Measurements from ENCODE around the gene SHPK. TPM values are rescaled to one million over a fixed set of nuclear protein-coding genes. Genes with fewer than 3 reads are reported as not detected.

SHPK gene
- total RNA-seq, 1 donor from 2014 or later = 19.7 TPM

DNA sequence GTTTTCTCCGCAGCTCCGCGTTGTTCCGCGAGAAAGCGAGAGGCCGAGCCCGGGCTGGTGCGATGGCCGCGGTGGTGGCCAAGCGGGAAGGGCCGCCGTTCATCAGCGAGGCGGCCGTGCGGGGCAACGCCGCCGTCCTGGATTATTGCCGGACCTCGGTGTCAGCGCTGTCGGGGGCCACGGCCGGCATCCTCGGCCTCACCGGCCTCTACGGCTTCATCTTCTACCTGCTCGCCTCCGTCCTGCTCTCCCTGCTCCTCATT is 33.0 kb upstream of the SHPK start:
- Mint-ChIP-seq H3K27ac (peak overlapping the region; percentile 92), H3K9me3 (no peaks in the 10 kb centered on the region), H3K36me3 (ENCODE audit: low read depth) (peaks cover 26% of the 10 kb centered on the region), H3K4me3 (ENCODE audit: low read depth) (peak overlapping the region; percentile 96), H3K4me1 (ENCODE audit: low read depth) (peaks cover 15% of the 10 kb centered on the region), H3K27me3 (ENCODE audit: low read depth) (no peaks in the 10 kb centered on the region)
- no peak for DNase-seq (ENCODE audit: low spot score)
- intact Hi-C loops (cut with micrococcal nuclease) = no loop called here

DNA sequence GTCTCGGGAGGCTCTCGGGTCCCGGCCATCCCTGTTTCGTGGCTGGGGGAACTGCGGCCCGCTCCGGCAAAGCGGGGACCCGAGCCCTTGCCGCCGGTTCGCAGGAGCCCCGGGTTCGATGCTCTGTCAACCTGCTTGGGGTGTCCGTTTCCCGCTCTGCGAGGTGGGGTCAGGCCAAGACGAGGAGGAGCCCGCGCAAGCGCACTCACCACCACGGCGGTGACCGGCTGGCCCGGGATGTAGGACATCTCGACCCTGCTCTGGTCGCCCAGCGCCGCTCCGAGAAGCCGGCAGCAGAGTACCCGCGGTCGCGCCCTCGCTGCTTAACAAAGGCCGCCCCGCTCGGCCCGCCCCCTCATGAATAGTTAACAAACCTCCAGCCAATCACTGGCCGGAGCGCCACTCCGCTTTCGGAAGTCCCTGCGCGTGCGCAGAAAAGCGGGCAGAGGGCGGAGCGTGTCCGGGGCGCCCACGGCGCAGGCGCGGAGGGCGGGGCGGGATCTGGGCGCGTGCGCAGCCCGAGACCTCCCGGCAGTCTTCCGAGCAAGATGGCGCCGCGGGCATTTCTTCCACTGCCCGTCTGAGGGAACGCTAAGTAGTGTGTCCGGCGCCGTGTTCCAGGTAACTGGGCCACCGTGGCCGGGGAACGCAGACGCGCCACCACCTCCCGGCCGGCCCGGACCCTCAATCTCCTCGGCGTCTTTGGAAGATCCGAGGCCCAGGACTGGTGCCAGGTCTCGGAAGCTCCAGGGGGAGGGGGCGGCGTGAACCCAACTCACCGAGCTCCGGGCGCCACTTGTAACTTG is 32.4 kb upstream of the SHPK start, which contains the start of the genes EMC6 and TAX1BP3:
TSS of gene EMC6 (plus strand) at position 534 of the 806 bp plus-strand sequence. CDS start 335 bp downstream, outside the sequence.
TSS of gene TAX1BP3 (minus strand) at position 300 of the 806 bp plus-strand sequence. CDS start at position 248, 52 bp downstream.
- no peaks in the 10 kb centered on the region for H3K9me3 Mint-ChIP-seq
- H3K4me1 Mint-ChIP-seq (ENCODE audit: low read depth) = peaks cover 15% of the 10 kb centered on the region
- peak; percentile 99 for DNase-seq (ENCODE audit: low spot score)
- peak within 1 kb of the TSS; percentile 92 for H3K27ac Mint-ChIP-seq
- peak within 1 kb of the TSS; percentile 96 for H3K4me3 Mint-ChIP-seq (ENCODE audit: low read depth)
- peaks cover 26% of the 10 kb centered on the region for H3K36me3 Mint-ChIP-seq (ENCODE audit: low read depth)
- intact Hi-C loops (cut with micrococcal nuclease) = no loop called here
- no peaks in the 10 kb centered on the region for H3K27me3 Mint-ChIP-seq (ENCODE audit: low read depth)

DNA sequence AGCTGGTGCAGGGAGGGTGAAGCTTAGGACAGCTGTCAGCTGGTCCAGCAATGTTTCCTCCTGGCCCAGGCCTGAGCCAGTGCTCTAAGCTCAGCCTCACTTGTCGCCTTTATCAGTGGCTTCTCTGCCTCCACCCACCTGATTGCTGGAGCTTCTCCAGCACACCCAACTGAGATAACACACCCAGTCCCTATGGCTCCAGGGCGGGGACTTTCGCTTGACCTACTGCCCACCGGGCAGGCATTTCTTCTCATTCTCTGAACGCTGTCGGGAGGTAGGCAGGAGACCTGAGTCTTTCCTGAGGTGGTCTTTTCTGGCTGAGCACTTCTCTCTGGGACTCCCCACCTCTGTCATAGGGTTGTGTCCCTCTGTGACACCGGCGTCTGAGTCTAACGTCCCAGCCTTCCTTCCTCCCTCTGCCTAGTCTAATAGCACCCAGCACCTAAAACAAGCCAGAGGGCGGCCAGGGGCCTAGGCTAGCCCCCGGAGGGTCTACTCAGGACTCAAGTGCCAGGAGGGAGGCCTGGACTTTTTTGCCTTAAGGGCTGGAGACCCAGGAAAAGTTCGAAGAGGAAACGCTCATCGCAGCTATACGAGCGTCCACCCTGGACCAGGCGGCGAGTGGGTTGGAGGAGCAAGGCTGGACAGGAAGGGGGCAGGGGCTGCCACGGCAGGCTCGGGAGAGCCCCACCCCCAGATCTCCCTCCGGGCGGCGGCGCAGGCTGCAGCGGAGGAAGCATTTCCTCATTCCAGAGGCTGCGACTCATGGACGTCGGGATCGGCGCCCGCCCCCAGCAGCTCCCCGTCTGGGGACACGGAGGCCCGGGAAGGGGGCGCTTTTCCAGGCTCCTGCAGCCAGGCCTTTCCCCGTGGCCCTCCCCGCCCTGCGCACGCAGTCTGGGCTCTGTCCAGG is 31.6 kb upstream of the SHPK start:
- DNase-seq (ENCODE audit: low spot score) = peak; percentile 18
- H3K4me1 Mint-ChIP-seq (ENCODE audit: low read depth) = peaks cover 15% of the 10 kb centered on the region
- no peaks in the 10 kb centered on the region for H3K27me3 Mint-ChIP-seq (ENCODE audit: low read depth)
- H3K9me3 Mint-ChIP-seq = no peaks in the 10 kb centered on the region
- peak overlapping the region; percentile 96 for H3K4me3 Mint-ChIP-seq (ENCODE audit: low read depth)
- peaks cover 25% of the 10 kb centered on the region for H3K36me3 Mint-ChIP-seq (ENCODE audit: low read depth)
- intact Hi-C loops (cut with micrococcal nuclease) = no loop called here
- peak overlapping the region; percentile 67 for H3K27ac Mint-ChIP-seq

DNA sequence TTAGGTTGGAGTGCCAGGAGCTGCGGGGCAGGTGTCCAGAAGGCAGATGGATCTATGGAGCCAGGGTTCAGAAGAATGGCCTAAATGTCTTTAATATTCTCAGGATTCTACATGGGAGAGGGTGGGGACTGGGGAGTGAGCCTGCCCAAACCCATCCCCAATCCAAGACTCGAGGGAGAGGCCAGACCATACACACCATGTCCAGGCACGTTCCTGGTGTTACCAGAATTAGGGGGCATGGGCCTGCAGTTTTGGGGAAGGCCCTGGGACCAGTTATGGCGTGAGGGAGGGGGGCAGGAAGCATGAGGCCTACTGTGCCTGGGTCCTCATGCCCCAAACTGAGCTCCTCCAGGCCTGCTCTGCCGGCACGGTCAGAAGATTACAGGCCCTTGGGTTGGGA is 30.5 kb upstream of the SHPK start:
- Mint-ChIP-seq H3K27ac (no peak overlapping the region), H3K9me3 (no peaks in the 10 kb centered on the region), H3K27me3 (ENCODE audit: low read depth) (no peaks in the 10 kb centered on the region), H3K4me1 (ENCODE audit: low read depth) (peaks cover 15% of the 10 kb centered on the region), H3K36me3 (ENCODE audit: low read depth) (peaks cover 17% of the 10 kb centered on the region), H3K4me3 (ENCODE audit: low read depth) (peak overlapping the region; percentile 96)
- DNase-seq (ENCODE audit: low spot score) = no peak
- intact Hi-C loops (cut with micrococcal nuclease) = no loop called here

DNA sequence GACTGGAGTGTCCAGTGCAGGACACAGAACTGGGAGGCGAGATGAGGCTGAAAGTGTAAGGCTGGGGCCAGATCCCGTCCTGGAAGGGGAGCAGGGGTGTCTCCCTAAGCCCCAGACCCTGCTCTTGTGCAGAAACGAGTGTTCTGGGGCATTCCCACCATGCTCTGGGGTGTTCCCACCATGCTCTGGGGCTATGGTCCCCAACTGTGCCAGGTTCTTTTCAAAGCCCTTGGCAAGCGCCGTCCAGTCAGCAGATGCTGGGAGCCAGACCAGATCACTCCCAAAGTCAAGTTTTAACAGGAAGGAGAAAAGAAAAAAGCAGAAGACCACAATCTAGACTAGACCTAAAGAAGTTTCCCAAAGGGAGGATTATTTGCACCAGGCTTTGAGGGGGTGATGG is 29.8 kb upstream of the SHPK start:
- no peak for DNase-seq (ENCODE audit: low spot score)
- Mint-ChIP-seq H3K36me3 (ENCODE audit: low read depth) (peaks cover 16% of the 10 kb centered on the region), H3K9me3 (no peaks in the 10 kb centered on the region), H3K27me3 (ENCODE audit: low read depth) (no peaks in the 10 kb centered on the region), H3K4me3 (ENCODE audit: low read depth) (peak overlapping the region; percentile 48), H3K27ac (no peak overlapping the region), H3K4me1 (ENCODE audit: low read depth) (peaks cover 15% of the 10 kb centered on the region)
- intact Hi-C loops (cut with micrococcal nuclease) = no loop called here

DNA sequence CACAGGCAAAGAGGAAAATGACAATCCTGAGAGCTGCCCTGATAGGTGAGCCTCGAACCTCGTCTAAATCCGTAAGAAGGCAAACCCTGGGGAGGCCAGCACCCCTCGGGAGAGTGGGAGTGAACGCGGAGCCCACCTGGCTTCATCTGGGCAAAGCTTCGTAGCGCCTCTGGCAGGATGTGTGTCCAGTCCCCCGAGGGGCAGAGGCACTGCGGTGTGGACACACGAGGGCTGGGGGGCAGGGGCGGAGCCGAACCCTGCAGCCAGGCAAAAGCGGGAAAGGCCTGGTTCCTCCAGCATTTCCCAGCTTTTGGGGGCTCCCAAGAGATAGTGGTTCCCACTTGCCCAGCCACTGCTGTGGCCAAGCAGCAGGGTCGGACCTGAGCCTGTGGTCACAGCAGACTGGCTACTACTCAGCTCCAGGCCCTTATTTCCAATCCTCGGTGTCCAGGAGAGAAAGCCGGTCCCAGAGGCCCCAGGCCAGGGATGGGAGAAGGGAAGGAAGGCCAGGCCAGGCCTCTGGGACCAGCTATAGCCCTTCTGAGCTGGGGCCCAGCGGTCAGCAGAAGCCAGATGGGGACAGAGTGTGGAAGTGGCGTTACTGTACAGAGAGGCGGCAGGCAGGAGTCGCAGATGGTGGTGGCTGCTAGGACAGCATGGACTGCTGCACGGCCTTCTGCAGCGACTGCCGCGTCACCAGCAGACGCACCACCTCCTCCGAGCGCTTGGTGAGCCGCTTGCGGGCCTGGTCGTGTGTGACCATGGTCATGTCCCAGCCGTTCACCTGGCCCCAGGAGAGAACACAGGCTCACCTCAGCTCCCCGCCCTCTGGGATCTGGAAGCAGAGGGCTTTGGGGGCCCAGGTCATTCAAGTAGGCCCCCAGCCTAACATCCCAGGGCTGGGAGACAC is 27.3 kb upstream of the SHPK start:
- peaks cover 3% of the 10 kb centered on the region for H3K36me3 Mint-ChIP-seq (ENCODE audit: low read depth)
- H3K4me3 Mint-ChIP-seq (ENCODE audit: low read depth) = no peak overlapping the region
- intact Hi-C loops (cut with micrococcal nuclease) = no loop called here
- no peak overlapping the region for H3K27ac Mint-ChIP-seq
- DNase-seq (ENCODE audit: low spot score) = no peak
- H3K27me3 Mint-ChIP-seq (ENCODE audit: low read depth) = no peaks in the 10 kb centered on the region
- H3K4me1 Mint-ChIP-seq (ENCODE audit: low read depth) = peaks cover 11% of the 10 kb centered on the region
- no peaks in the 10 kb centered on the region for H3K9me3 Mint-ChIP-seq

DNA sequence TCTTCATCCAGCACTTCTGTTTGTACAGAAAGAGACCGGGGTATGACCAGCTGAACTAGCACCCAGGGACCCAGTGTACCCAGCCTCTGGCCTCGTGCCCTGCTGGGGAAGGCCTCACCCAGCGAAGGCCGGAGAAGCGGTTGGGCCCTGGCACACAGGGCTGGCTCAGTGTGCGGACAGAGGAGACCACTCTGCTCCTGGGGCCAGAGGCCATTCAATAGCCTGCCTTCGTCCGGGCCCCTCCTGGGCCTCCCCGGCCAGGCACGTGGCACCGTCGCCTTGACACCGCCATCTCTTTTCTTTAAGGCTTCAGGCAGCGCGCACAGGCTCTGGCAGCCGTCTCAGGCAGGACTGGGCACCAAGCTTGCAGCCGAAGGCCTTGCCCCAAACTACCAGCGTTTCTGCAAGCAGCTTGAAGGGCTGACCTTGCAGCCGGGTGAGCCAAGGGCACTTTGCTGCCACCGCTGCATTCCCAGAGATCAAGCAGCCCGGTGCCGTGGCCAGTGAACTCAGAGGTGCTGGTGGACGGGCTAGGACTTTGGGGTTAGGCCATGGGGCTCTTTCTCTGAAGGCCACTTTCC is 24.4 kb upstream of the SHPK start:
- Mint-ChIP-seq H3K27ac (no peak overlapping the region), H3K27me3 (ENCODE audit: low read depth) (no peaks in the 10 kb centered on the region), H3K9me3 (no peaks in the 10 kb centered on the region), H3K4me1 (ENCODE audit: low read depth) (peaks cover 2% of the 10 kb centered on the region), H3K4me3 (ENCODE audit: low read depth) (no peak overlapping the region), H3K36me3 (ENCODE audit: low read depth) (peaks cover 13% of the 10 kb centered on the region)
- intact Hi-C loops (cut with micrococcal nuclease) = no loop called here
- no peak for DNase-seq (ENCODE audit: low spot score)

DNA sequence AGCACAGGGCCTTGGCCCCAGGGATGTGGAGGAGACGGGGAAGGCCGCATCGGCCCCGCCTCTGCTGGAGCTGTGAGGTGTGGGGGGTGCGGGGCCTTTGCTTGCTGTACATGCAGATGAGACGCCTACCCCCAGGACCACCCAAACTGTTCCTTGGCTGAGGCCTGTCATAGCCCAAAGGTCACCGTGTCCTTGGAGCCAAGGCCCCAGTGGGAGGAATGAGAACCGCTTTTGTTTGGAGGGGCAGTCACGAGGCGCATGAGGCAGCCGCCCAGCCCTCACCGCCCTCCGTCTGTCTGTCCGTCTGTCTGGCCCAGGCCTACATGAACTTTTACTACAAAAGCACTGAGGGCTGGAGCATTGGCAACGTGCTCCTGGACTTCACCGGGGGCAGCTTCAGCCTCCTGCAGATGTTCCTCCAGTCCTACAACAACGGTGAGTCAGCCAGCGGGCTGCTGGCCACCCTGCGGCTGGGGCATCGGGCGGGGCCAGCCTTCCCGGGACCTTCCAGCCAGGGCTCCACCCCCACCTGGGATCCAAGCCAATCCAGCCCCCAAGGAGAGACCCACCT is 23.6 kb upstream of the SHPK start:
- Mint-ChIP-seq H3K9me3 (no peaks in the 10 kb centered on the region), H3K4me1 (ENCODE audit: low read depth) (no peaks in the 10 kb centered on the region), H3K4me3 (ENCODE audit: low read depth) (no peak overlapping the region), H3K27me3 (ENCODE audit: low read depth) (no peaks in the 10 kb centered on the region), H3K27ac (no peak overlapping the region), H3K36me3 (ENCODE audit: low read depth) (peaks cover 13% of the 10 kb centered on the region)
- intact Hi-C loops (cut with micrococcal nuclease) = no loop called here
- no peak for DNase-seq (ENCODE audit: low spot score)

DNA sequence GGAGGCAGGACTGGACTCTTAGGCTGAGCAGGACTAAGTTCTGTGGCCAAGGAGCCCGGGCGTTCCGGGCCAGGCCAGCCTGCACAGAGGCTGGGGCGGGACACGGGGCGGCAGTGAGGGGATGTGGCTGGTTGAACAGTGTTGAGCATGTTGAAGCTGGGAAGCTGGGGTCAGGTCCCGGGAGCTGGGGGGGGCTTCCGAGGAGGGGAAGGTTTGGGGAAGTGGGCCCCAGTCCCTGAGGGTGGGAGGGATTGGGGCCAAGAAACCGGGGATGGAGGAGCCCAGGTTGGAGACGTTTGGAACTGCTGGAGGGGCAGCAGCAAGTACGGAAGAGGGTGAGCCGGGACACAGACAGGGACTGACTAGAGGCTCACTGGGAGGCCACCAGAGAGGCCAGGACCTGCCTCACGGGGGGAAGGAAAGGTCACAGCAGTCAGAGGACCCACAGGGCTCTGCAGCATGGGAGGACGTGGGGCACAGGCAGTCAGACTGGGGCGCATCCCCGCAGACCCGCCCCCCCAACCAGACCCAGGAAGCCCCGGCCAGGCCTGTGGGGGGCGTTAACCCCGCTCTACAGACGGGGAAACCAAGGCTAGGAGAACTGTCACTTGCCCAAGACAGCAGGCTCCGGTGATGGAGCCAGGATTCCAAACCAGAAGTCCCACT is 22.9 kb upstream of the SHPK start:
- no peak overlapping the region for H3K4me3 Mint-ChIP-seq (ENCODE audit: low read depth)
- no peak overlapping the region for H3K27ac Mint-ChIP-seq
- no peaks in the 10 kb centered on the region for H3K27me3 Mint-ChIP-seq (ENCODE audit: low read depth)
- no peaks in the 10 kb centered on the region for H3K4me1 Mint-ChIP-seq (ENCODE audit: low read depth)
- H3K36me3 Mint-ChIP-seq (ENCODE audit: low read depth) = peaks cover 13% of the 10 kb centered on the region
- DNase-seq (ENCODE audit: low spot score) = no peak
- intact Hi-C loops (cut with micrococcal nuclease) = no loop called here
- H3K9me3 Mint-ChIP-seq = no peaks in the 10 kb centered on the region

DNA sequence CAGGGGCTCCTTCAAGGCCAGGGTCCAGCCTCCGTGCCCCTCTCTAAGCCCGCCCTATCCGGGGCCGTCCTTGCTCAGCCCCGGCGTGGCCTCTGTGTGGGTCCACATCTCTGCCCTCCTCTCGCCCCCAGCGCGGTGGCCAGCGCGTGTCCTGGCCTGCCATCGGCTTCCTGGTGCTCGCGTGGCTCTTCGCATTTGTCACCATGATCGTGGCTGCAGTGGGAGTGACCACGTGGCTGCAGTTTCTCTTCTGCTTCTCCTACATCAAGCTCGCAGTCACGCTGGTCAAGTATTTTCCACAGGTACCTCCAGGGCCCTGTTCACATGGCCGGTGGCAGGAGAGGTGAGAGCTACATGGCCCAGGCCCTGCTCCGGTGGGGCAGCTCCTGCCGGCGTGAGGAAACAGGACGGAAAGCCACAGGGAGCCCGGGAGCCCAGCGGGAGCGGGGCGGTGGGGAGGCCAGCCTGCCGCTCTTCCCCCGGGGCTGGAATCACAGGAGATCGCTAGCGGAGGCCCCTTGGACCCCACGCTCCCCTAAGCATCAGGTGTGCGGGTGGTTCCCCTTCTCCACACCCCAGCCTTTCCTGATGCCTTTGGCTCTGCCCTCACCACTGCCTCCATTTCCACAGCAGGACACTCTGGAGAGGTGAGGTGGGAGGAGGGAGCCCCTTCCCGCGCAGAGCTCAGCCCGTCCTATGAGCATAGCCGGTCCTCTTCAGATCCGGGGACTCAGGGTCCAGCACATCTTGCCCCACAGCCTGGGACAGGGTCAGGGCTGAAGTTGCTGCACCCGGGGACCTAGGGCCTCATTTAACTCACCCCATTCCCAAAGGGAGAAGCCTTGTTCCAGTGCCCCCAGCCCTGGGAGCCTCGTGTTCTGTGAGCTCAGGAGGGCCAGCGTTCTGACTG is 22.1 kb upstream of the SHPK start:
- peaks cover 14% of the 10 kb centered on the region for H3K36me3 Mint-ChIP-seq (ENCODE audit: low read depth)
- H3K27ac Mint-ChIP-seq = no peak overlapping the region
- no peak for DNase-seq (ENCODE audit: low spot score)
- no peaks in the 10 kb centered on the region for H3K27me3 Mint-ChIP-seq (ENCODE audit: low read depth)
- intact Hi-C loops (cut with micrococcal nuclease) = no loop called here
- H3K4me3 Mint-ChIP-seq (ENCODE audit: low read depth) = no peak overlapping the region
- H3K9me3 Mint-ChIP-seq = no peaks in the 10 kb centered on the region
- no peaks in the 10 kb centered on the region for H3K4me1 Mint-ChIP-seq (ENCODE audit: low read depth)

DNA sequence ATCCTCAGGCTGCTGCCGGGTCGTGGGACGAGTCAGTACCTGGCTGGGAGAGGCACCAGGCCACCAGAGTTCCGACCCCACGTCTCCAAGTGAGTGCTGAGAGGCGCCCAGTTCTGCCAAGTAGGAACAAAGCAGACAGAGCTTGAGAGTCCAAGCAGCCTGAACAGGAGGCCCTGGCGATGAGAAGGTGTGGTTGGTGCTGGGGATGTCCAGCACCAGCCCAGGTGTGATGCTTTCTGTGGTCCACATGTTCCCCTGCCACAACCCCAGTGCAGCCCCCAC is 21.5 kb upstream of the SHPK start:
- no peak overlapping the region for H3K4me3 Mint-ChIP-seq (ENCODE audit: low read depth)
- H3K9me3 Mint-ChIP-seq = no peaks in the 10 kb centered on the region
- H3K27ac Mint-ChIP-seq = no peak overlapping the region
- no peak for DNase-seq (ENCODE audit: low spot score)
- peaks cover 18% of the 10 kb centered on the region for H3K36me3 Mint-ChIP-seq (ENCODE audit: low read depth)
- no peaks in the 10 kb centered on the region for H3K4me1 Mint-ChIP-seq (ENCODE audit: low read depth)
- H3K27me3 Mint-ChIP-seq (ENCODE audit: low read depth) = no peaks in the 10 kb centered on the region
- intact Hi-C loops (cut with micrococcal nuclease) = no loop called here

All from activated T-helper 2 cell treated with anti-CD3 and anti-CD28 coated beads, Interferon-gamma antibody, Interleukin-2, Interleukin-4, amounts not matched to agents 10 μg/mL and 5 μg/mL and 100 μg/mL, durations not matched to agents 14 hours and 24 hours and 36 hours (primary cell).